ENCODE data around the gene GTSE1.

GTSE1 gene

GRCh38 chr22:46374663-46375474 is 78.2 kb downstream of the GTSE1 start:
- no peak for ATAC-seq
- no peak for TF ChIP-seq PPARA (CRISPR knock-in tag; IDR thresholded peaks at IDR 0.05; ENCODE audit: borderline replicate concordance)
- TF ChIP-seq ZFP30 (CRISPR knock-in tag; IDR thresholded peaks at IDR 0.05): no peak
- TF ChIP-seq ZNF70 (CRISPR knock-in tag; IDR thresholded peaks at IDR 0.05): no peak
- TF ChIP-seq ZC3H10 (CRISPR knock-in tag; IDR thresholded peaks at IDR 0.05): no peak
- TF ChIP-seq ZNF565 (CRISPR knock-in tag; conservative IDR thresholded peaks at IDR 0.05; ENCODE audit: low read depth): no peak
- no peak for TF ChIP-seq TSHZ2 (CRISPR knock-in tag; IDR thresholded peaks at IDR 0.05)
- TF ChIP-seq TCF4 (CRISPR knock-in tag; IDR thresholded peaks at IDR 0.05; ENCODE audit: borderline replicate concordance): no peak

- no peak for ATAC-seq
- TF ChIP-seq CSDC2 (CRISPR knock-in tag; IDR thresholded peaks at IDR 0.05) (no peak), ZFP30 (CRISPR knock-in tag; IDR thresholded peaks at IDR 0.05) (no peak), ISL1 (CRISPR knock-in tag; IDR thresholded peaks at IDR 0.05) (no peak), RARB (CRISPR knock-in tag; IDR thresholded peaks at IDR 0.05) (no peak), CREB5 (CRISPR knock-in tag; IDR thresholded peaks at IDR 0.05; ENCODE audit: low read depth) (no peak), GLIS3 (CRISPR knock-in tag; IDR thresholded peaks at IDR 0.05) (no peak), TOX (CRISPR knock-in tag; IDR thresholded peaks at IDR 0.05; ENCODE audit: borderline replicate concordance) (no peak), ARNTL (CRISPR knock-in tag; IDR thresholded peaks at IDR 0.05; ENCODE audit: borderline replicate concordance, low read depth) (no peak), ZFP3 (CRISPR knock-in tag; IDR thresholded peaks at IDR 0.05) (no peak), TSHZ2 (CRISPR knock-in tag; IDR thresholded peaks at IDR 0.05) (no peak)
Measured at GRCh38 chr22:46376111-46376510, 79.4 kb downstream of the GTSE1 start.

DNA sequence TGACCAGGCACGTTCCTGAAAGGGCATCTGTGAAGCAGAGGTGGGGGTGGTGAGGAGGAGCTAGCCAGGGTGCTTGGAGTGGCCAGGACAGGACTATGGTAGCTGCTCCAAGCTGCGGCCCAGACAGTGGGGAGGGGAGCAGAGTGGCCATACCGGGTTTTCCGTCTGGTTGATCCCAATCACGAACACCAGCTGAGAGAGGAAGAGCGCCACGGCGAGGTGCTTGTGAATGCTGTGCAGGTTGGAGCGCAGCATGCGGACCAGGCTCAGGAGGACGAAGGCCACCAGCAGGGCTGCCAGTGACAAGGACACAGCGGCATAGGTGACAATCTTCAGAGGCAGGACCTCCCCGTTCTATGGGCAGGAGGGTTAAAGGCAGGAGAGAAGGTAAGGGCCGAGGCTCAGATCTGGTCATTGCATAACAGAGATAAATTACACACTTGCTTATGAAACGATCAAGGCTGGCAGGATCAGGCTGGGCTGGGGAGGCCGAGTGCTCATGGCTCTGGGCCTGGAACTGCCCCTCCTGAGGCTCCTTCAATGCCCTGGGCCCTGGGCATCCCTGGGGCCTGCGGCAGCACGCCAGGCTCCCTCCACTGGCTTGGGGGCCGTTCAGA is 80.3 kb downstream of the GTSE1 start:
- no peak for ATAC-seq
- TF ChIP-seq OSR1 (CRISPR knock-in tag; IDR thresholded peaks at IDR 0.05) (no peak), RARB (CRISPR knock-in tag; IDR thresholded peaks at IDR 0.05) (no peak), ZNF8 (CRISPR knock-in tag; IDR thresholded peaks at IDR 0.05) (no peak), PPARA (CRISPR knock-in tag; IDR thresholded peaks at IDR 0.05; ENCODE audit: borderline replicate concordance) (no peak), POU6F1 (CRISPR knock-in tag; IDR thresholded peaks at IDR 0.05; ENCODE audit: borderline replicate concordance, low read depth) (no peak), GLIS3 (CRISPR knock-in tag; IDR thresholded peaks at IDR 0.05) (no peak), ESRRG (CRISPR knock-in tag; IDR thresholded peaks at IDR 0.05) (no peak), ISL1 (CRISPR knock-in tag; IDR thresholded peaks at IDR 0.05) (no peak), ZNF70 (CRISPR knock-in tag; IDR thresholded peaks at IDR 0.05) (no peak), ZFP3 (CRISPR knock-in tag; IDR thresholded peaks at IDR 0.05) (no peak), ZC3H10 (CRISPR knock-in tag; IDR thresholded peaks at IDR 0.05) (no peak), CSRNP3 (CRISPR knock-in tag; IDR thresholded peaks at IDR 0.05) (no peak), CSDC2 (CRISPR knock-in tag; IDR thresholded peaks at IDR 0.05) (no peak), CREB5 (CRISPR knock-in tag; IDR thresholded peaks at IDR 0.05; ENCODE audit: low read depth) (no peak), BACH2 (CRISPR knock-in tag; IDR thresholded peaks at IDR 0.05; ENCODE audit: borderline replicate concordance) (no peak), TOX (CRISPR knock-in tag; IDR thresholded peaks at IDR 0.05; ENCODE audit: borderline replicate concordance) (no peak), TCF4 (CRISPR knock-in tag; IDR thresholded peaks at IDR 0.05; ENCODE audit: borderline replicate concordance) (no peak)

All from SK-N-SH treated with all-trans-retinoic acid at 6 μM for 48 hours (cell line).